ENCODE measurements around the gene EPS8L2. TPM values are rescaled to one million over a fixed set of nuclear protein-coding genes. Genes with fewer than 3 reads are reported as not detected.

Gene EPS8L2
- total and polyA plus RNA-seq, 2 of the 8 experiments (the other 6 are each of a cell fraction or from before 2014, with no cell fraction given) = 38.5 to 57.0 TPM

GRCh38 chr11:678297-678696 lies 27.7 kb upstream of the EPS8L2 start (continued):
- TF ChIP-seq TEAD4 (IDR thresholded peaks at IDR 0.05; ENCODE audit: low read depth, low read length) (no peak), TAF7 (optimal IDR thresholded peaks at IDR 0.05; ENCODE audit: borderline replicate concordance, low read depth, low read length) (no peak), HDAC6 (IDR thresholded peaks at IDR 0.05; ENCODE audit: low read depth, low read length) (no peak)

Data from H1 (cell line).